Suprapubic skin (tissue), 4 donors: ENCODE data around the gene ASIC4.

Source experiments
- CTCF ChIP-seq, 2 donors: fragments of 200-600 bp in 1 of 2; fragments of 450-650 bp in 1 of 2; sonication (generic) in 1 of 2; IDR thresholded peaks; one replicate each; pipeline ENCODE4 v1.5.1; 2016 to 2019; ENCODE audit warnings: antibody characterized with exemption in 2 of 2, mild to moderate bottlenecking in 1 of 2, moderate library complexity in 1 of 2
- EP300 ChIP-seq: sonication (generic); formaldehyde crosslinking; IDR thresholded peaks from one replicate; pipeline ENCODE4 v1.6.1; 2017; ENCODE audit warnings: antibody characterized with exemption
- POLR2A ChIP-seq, 2 donors: fragments of 450-650 bp; IDR thresholded peaks; one replicate each; pipeline ENCODE4 v1.6.1; 2017; ENCODE audit warnings: antibody characterized with exemption in 2 of 2, mild to moderate bottlenecking in 2 of 2, moderate library complexity in 2 of 2
- POLR2AphosphoS5 ChIP-seq, 3 donors: sonication (generic); formaldehyde crosslinking; IDR thresholded peaks; one replicate each; pipeline ENCODE4 v1.6.1; 2017; ENCODE audit warnings: antibody characterized with exemption in 3 of 3

DNA sequence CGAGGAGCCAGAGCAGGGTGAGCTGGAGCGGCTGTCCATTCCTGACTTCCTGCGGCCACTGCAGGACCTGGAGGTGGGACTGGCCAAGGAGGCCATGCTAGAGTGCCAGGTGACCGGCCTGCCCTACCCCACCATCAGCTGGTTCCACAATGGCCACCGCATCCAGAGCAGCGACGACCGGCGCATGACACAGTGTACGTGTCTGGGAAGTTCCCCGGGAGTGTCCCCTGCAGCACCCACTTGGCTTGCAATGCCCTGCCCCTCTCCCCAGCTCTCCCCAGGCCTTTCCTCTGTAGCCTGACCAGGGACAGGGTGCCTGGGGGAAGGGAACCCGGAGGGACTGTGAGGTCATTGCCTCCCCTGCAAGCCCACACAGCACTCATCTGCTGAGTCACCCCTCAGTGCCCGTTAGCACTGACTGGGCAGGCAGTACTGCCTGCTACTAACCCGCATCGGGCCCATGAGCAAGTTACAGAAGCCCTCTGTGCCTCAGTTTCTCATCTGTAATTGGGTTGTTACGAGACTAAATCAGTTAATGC, 45.0 kb upstream of the ASIC4 start:
- TF ChIP-seq POLR2A (IDR thresholded peaks at IDR 0.05) = no peak
- TF ChIP-seq CTCF (IDR thresholded peaks at IDR 0.05) = no peak
- no peak for TF ChIP-seq POLR2AphosphoS5 (IDR thresholded peaks at IDR 0.05)
- TF ChIP-seq EP300 = no peak
